Airway epithelial cell (primary cell): ENCODE measurements around the gene SYCP1. TPM values are rescaled to one million over a fixed set of nuclear protein-coding genes. Genes with fewer than 3 reads are reported as not detected.

Source experiments
- total RNA-seq: library from RNA; depleted of rRNA; stranded (reverse); fragments of >200 nt; gene quantifications from 2 replicates; pipeline ENCODE4 v1.2.3, GENCODE V29; 2015

SYCP1 gene, protein sequence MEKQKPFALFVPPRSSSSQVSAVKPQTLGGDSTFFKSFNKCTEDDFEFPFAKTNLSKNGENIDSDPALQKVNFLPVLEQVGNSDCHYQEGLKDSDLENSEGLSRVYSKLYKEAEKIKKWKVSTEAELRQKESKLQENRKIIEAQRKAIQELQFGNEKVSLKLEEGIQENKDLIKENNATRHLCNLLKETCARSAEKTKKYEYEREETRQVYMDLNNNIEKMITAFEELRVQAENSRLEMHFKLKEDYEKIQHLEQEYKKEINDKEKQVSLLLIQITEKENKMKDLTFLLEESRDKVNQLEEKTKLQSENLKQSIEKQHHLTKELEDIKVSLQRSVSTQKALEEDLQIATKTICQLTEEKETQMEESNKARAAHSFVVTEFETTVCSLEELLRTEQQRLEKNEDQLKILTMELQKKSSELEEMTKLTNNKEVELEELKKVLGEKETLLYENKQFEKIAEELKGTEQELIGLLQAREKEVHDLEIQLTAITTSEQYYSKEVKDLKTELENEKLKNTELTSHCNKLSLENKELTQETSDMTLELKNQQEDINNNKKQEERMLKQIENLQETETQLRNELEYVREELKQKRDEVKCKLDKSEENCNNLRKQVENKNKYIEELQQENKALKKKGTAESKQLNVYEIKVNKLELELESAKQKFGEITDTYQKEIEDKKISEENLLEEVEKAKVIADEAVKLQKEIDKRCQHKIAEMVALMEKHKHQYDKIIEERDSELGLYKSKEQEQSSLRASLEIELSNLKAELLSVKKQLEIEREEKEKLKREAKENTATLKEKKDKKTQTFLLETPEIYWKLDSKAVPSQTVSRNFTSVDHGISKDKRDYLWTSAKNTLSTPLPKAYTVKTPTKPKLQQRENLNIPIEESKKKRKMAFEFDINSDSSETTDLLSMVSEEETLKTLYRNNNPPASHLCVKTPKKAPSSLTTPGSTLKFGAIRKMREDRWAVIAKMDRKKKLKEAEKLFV
- not detected in 2 replicates for total RNA-seq

GRCh38 chr1:114854693-114855320, at the start of gene SYCP1:
TSS of gene SYCP1 (plus strand) at chr1:114854863. CDS start at chr1:114855465, 602 bp downstream.

DNA sequence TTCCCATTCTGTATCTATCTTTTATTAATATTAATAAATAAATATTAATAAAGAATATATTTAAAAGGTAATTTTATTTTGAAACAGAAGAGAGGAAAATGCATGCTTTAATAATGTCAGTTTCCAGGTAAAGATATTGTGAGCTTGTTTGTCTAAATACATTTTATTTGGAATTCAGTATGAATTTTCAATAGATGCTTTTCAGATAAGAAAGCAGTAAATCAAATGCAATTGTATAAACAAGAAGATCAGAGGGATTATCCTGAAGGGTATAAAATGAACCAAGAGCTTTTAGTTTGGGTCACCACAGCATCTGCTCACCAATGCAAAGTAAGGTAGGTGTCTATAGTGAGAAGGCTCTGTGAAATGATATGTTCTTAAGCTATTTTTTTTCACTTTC, 174.9 kb downstream of the SYCP1 start, which contains the start of gene TSHB:
Gene TSHB, plus strand, starts transcription at position 301 of the 400 bp plus-strand sequence. CDS start 3,537 bp downstream, outside the sequence.

Other genes with a start within 250 kb of the SYCP1 start
- gene DENND2C, start 184.8 kb upstream of the SYCP1 start, total RNA-seq, result 13.0 and 17.3 TPM in 2 replicates
- gene AMPD1, start 159.3 kb upstream of the SYCP1 start, total RNA-seq, result not detected in 2 replicates
- 39.3 and 50.7 TPM in 2 replicates for gene NRAS, start 138.1 kb upstream of the SYCP1 start, total RNA-seq
- 297 and 360 TPM in 2 replicates for gene CSDE1, start 96.9 kb upstream of the SYCP1 start, total RNA-seq
- gene SIKE1, start 74.2 kb upstream of the SYCP1 start, total RNA-seq, result 25.4 and 49.9 TPM in 2 replicates
- gene TSHB, start 175.0 kb downstream of the SYCP1 start, total RNA-seq, result not detected in 2 replicates
- gene TSPAN2, start 234.6 kb downstream of the SYCP1 start, total RNA-seq, result 0.14 and 0.28 TPM in 2 replicates